HEK293T (cell line): ENCODE results near the gene APOBEC3B.

ENCODE experiments used
- ELF4 ChIP-seq: fragments of 450-650 bp; IDR thresholded peaks from 2 replicates; pipeline ENCODE4 v1.6.1; 2017; ENCODE audit warnings: antibody characterized with exemption
- FOXK2 ChIP-seq: fragments of 450-650 bp; IDR thresholded peaks from 2 replicates; pipeline ENCODE4 v1.6.1; 2016; ENCODE audit warnings: mild to moderate bottlenecking
- FOXM1 ChIP-seq: fragments of 450-650 bp; IDR thresholded peaks from 2 replicates; pipeline ENCODE4 v1.6.1; 2017; ENCODE audit warnings: mild to moderate bottlenecking, borderline replicate concordance
- HDGF ChIP-seq: fragments of 450-650 bp; IDR thresholded peaks from 2 replicates; pipeline ENCODE4 v1.6.1; 2017; ENCODE audit warnings: antibody characterized with exemption, borderline replicate concordance
- LEF1 ChIP-seq: fragments of 450-650 bp; IDR thresholded peaks from 2 replicates; pipeline ENCODE4 v1.6.1; 2017; ENCODE audit warnings: mild to moderate bottlenecking, borderline replicate concordance
- NFRKB ChIP-seq: fragments of 450-650 bp; IDR thresholded peaks from 2 replicates; pipeline ENCODE4 v1.6.1; 2016; ENCODE audit warnings: mild to moderate bottlenecking, moderate library complexity
- SP1 ChIP-seq: fragments of 450-650 bp; IDR thresholded peaks from 2 replicates; pipeline ENCODE4 v1.6.1; 2017
- SUZ12 ChIP-seq: fragments of 450-650 bp; IDR thresholded peaks from 2 replicates; pipeline ENCODE4 v1.6.1; 2016; ENCODE audit warnings: mild to moderate bottlenecking

- TF ChIP-seq FOXM1, result no peak
- TF ChIP-seq SP1, result no peak
- no peak for TF ChIP-seq SUZ12
- TF ChIP-seq LEF1, result no peak
- no peak for TF ChIP-seq ELF4
- TF ChIP-seq NFRKB, result no peak
- TF ChIP-seq FOXK2, result no peak
- TF ChIP-seq HDGF, result no peak
Observed at GRCh38 chr22:38984224-38984623, 2.1 kb downstream of the APOBEC3B start.
